ENCODE data around the gene TUBGCP5. TPM values are rescaled to one million over a fixed set of nuclear protein-coding genes. Genes with fewer than 3 reads are reported as not detected.

TUBGCP5 gene
- total and polyA plus RNA-seq, 10 donors: 4.6 to 27.5 (median 18.5) TPM

DNA sequence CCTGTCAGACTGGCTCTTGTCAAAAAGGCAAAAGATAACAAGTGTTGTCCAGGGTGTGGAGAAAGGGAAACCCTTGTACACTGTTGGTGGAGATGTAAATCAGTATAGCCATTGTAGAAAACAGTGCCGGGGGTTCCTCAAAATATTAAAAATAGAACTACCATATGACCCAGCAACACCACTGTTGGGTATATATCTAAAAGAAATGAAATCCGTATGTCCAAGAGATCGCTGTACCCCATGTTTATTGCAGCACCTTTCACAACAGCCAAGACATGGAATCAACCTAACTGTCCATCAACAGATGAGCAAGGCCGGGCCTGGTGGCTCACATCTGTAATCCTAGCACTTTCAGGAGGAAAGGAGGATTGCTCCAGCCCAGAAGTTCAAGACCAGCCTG is 65.4 kb downstream of the TUBGCP5 start:
- H3K9me3 ChIP-seq: peaks cover 0 to 14% (median 5%) of the 10 kb centered on the region in 8 donors
- peak overlapping the region in 5 of 8 donors; percentile 24 to 68 (median 51) for H3K27ac ChIP-seq
- no peak overlapping the region for H3K4me3 ChIP-seq
- H3K4me1 ChIP-seq: peaks cover 3 to 44% (median 11%) of the 10 kb centered on the region in 6 donors
- intact Hi-C loops (cut with DNase I; ENCODE audit: low total_unique reads): no loop called here
- 67 to 85% (median 78%) methylated on average over 4 of the region's 4 CpGs for WGBS, 5 donors
- TF ChIP-seq POLR2AphosphoS5 (IDR thresholded peaks at IDR 0.05) (no peak), POLR2A (IDR thresholded peaks at IDR 0.05) (no peak)
- TF ChIP-seq, protein P1, sequence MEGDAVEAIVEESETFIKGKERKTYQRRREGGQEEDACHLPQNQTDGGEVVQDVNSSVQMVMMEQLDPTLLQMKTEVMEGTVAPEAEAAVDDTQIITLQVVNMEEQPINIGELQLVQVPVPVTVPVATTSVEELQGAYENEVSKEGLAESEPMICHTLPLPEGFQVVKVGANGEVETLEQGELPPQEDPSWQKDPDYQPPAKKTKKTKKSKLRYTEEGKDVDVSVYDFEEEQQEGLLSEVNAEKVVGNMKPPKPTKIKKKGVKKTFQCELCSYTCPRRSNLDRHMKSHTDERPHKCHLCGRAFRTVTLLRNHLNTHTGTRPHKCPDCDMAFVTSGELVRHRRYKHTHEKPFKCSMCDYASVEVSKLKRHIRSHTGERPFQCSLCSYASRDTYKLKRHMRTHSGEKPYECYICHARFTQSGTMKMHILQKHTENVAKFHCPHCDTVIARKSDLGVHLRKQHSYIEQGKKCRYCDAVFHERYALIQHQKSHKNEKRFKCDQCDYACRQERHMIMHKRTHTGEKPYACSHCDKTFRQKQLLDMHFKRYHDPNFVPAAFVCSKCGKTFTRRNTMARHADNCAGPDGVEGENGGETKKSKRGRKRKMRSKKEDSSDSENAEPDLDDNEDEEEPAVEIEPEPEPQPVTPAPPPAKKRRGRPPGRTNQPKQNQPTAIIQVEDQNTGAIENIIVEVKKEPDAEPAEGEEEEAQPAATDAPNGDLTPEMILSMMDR (IDR thresholded peaks at IDR 0.05 in 8 of 11, conservative IDR thresholded peaks at IDR 0.05 in 3 of 11): no peak
- peaks cover 0 to 7% (median 4%) of the 10 kb centered on the region in 7 donors for H3K27me3 ChIP-seq (replicated peaks in 1 of 7)
- peak; percentile 45 for DNase-seq
- no peaks in the 10 kb centered on the region for H3K36me3 ChIP-seq

DNA sequence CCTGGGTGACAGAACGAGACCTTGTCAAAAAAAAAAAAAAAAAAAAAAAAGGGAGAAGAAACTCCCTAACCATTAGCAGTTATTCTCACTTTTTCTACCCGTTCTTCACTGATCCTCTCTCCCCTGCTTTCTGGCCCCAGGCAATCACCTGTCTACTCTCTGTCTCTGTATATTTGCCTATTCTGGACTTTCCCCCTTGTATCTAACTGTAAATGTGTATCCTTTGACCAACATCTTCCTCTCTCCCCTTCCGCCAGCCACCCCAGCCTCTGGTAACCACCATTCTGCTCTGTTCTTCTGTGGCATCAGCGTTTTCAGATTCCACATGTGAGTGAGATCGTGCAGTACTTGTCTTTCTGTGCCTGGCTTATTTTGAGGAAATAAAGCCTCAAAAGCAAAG is 66.1 kb downstream of the TUBGCP5 start:
- H3K36me3 ChIP-seq: no peaks in the 10 kb centered on the region
- intact Hi-C loops (cut with DNase I; ENCODE audit: low total_unique reads): no loop called here
- WGBS, 5 donors: 30 to 41% (median 32%) methylated on average over 5 of the region's 5 CpGs
- no peak overlapping the region for H3K4me3 ChIP-seq
- peak overlapping the region in 3 of 8 donors; percentile 31 to 51 (median 36) for H3K27ac ChIP-seq
- TF ChIP-seq POLR2AphosphoS5 (IDR thresholded peaks at IDR 0.05) (no peak), POLR2A (IDR thresholded peaks at IDR 0.05) (no peak)
- TF ChIP-seq, protein P1 (IDR thresholded peaks at IDR 0.05 in 8 of 11, conservative IDR thresholded peaks at IDR 0.05 in 3 of 11): no peak
- peak; percentile 24 for DNase-seq
- H3K9me3 ChIP-seq: peaks cover 0 to 15% (median 5%) of the 10 kb centered on the region in 8 donors
- peaks cover 0 to 37% (median 5%) of the 10 kb centered on the region in 6 donors for H3K4me1 ChIP-seq
- peaks cover 0 to under 1% (median 0%) of the 10 kb centered on the region in 7 donors for H3K27me3 ChIP-seq (replicated peaks in 1 of 7)

DNA sequence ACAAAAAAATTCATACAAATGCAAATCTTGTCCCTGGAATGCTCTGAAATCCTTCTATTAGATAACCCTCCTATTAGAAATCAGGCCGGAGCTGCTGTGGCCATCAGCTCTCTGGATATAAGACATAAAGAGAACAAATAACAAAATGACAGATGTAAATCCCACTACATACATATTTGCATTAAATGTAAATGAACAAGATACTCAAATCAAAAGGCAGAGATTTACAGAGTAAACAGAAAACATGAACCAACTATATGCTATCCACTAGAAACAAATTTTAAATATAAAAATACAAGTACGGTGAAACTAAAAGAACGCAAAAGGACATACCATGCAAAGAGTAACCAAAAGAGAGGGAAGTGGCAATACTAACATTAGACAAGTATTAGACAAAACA is 69.9 kb downstream of the TUBGCP5 start:
- intact Hi-C loops (cut with DNase I; ENCODE audit: low total_unique reads): no loop called here
- TF ChIP-seq POLR2AphosphoS5 (IDR thresholded peaks at IDR 0.05) (no peak), POLR2A (IDR thresholded peaks at IDR 0.05) (no peak)
- TF ChIP-seq, protein P1 (IDR thresholded peaks at IDR 0.05 in 8 of 11, conservative IDR thresholded peaks at IDR 0.05 in 3 of 11): no peak
- no peak for DNase-seq
- 95 to 98% (median 97%) methylated on average over 3 of the region's 3 CpGs for WGBS, 5 donors
- Histone ChIP-seq H3K4me1 (peaks cover 0 to 26% (median 6%) of the 10 kb centered on the region in 6 donors), H3K9me3 (peaks cover 0 to 15% (median 5%) of the 10 kb centered on the region in 8 donors), H3K4me3 (no peak overlapping the region), H3K27ac (no peak overlapping the region), H3K27me3 (replicated peaks in 1 of 7) (no peaks in the 10 kb centered on the region), H3K36me3 (peaks cover 0 to 6% (median 0%) of the 10 kb centered on the region in 6 donors)

DNA sequence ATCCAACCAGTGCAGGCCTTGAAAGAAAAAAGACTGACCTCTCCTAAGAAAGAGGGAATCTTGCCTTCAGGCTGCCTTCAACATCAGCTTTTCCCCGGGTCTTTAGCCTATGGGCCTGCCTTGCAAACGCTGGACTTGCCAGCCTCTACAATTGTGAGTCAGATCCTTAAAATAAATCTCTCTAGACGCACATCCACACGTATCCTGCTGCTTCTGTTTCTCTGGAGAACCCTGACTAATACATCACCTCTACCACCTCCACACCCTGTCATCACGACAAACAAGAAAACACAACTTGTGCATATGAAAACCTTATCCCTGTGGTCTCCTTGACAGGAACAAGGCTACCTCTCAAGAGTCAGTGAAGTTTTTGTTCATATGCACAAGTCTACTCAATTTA is 71.0 kb downstream of the TUBGCP5 start:
- Histone ChIP-seq H3K36me3 (peaks cover 0 to 6% (median 0%) of the 10 kb centered on the region in 6 donors), H3K27me3 (replicated peaks in 1 of 7) (no peaks in the 10 kb centered on the region), H3K27ac (no peak overlapping the region), H3K4me3 (no peak overlapping the region), H3K4me1 (peaks cover 0 to 27% (median 12%) of the 10 kb centered on the region in 6 donors), H3K9me3 (peaks cover 0 to 15% (median 5%) of the 10 kb centered on the region in 8 donors)
- intact Hi-C loops (cut with DNase I; ENCODE audit: low total_unique reads): no loop called here
- TF ChIP-seq POLR2AphosphoS5 (IDR thresholded peaks at IDR 0.05): no peak
- no peak for TF ChIP-seq POLR2A (IDR thresholded peaks at IDR 0.05)
- TF ChIP-seq, protein P1 (IDR thresholded peaks at IDR 0.05 in 8 of 11, conservative IDR thresholded peaks at IDR 0.05 in 3 of 11): no peak
- WGBS, 5 donors: 41 to 80% (median 75%) methylated on average over 5 of the region's 5 CpGs
- peak; percentile 8 for DNase-seq

Data from spleen (tissue), 11 donors.